Activated gamma-delta T cell (primary cell): Measurements from ENCODE around the gene FAM184B.

Experiments
- DNase-seq: peaks from one replicate; lab custom pipeline; 2025; lab: John Stamatoyannopoulos, UW

The FAM184B gene

GRCh38 chr4:17635056-17635455 is 146.4 kb downstream of the FAM184B start:
- DNase-seq = no peak

- no peak for DNase-seq
Observed at GRCh38 chr4:17633600-17633999, 147.8 kb downstream of the FAM184B start.

DNA sequence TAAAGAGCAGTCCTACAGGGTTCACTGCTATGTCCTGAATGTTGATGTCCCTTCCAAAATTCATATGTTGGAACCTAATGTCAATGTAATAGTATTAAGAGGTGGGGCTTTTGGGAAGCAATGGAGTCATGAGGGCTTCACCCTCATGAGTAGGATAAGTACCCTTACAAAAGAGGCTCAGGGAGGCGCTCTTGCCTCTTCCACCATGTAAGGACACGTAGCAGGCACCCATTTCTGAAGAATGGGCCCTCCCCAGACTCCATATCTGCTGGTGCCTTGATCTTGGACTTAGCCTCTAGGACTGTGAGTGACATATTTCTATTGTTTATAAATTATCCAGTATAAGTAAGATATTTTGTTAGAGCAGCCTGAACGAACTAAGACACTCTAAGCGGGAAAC is 151.2 kb downstream of the FAM184B start:
- DNase-seq = no peak

DNA sequence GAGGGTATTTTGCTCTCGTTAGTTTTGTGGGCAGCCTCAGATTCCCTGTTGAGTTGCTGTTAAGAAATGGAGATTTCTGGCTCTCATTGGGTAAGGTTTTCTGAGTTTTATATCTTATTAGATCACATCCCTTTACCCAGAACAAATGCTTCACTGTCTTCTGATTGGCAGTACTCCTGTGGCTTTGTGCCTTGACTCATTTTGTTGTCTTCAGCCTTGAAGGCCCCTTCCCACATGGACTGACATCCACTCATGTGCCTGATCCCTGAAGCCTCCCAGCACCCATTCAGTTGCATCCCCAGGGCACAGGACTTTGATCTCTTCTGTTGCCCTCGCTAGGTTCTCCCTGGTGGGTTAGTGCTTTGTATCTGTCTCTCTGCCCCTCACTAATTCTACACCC is 156.6 kb downstream of the FAM184B start:
- DNase-seq = no peak

GRCh38 chr4:17623451-17624001 is 157.9 kb downstream of the FAM184B start:
- no peak for DNase-seq

GRCh38 chr4:17619416-17620105 is 161.9 kb downstream of the FAM184B start:
- no peak for DNase-seq

GRCh38 chr4:17618926-17619325 is 162.5 kb downstream of the FAM184B start:
- DNase-seq = no peak

- no peak for DNase-seq
Observed at GRCh38 chr4:17616283-17616682, 165.1 kb downstream of the FAM184B start.

GRCh38 chr4:17614416-17615299 is 166.8 kb downstream of the FAM184B start, which contains the start of gene MED28:
TSS of gene MED28 (plus strand) at chr4:17614641. CDS start at chr4:17614655, 14 bp downstream.
- peak; percentile 87 for DNase-seq

DNA sequence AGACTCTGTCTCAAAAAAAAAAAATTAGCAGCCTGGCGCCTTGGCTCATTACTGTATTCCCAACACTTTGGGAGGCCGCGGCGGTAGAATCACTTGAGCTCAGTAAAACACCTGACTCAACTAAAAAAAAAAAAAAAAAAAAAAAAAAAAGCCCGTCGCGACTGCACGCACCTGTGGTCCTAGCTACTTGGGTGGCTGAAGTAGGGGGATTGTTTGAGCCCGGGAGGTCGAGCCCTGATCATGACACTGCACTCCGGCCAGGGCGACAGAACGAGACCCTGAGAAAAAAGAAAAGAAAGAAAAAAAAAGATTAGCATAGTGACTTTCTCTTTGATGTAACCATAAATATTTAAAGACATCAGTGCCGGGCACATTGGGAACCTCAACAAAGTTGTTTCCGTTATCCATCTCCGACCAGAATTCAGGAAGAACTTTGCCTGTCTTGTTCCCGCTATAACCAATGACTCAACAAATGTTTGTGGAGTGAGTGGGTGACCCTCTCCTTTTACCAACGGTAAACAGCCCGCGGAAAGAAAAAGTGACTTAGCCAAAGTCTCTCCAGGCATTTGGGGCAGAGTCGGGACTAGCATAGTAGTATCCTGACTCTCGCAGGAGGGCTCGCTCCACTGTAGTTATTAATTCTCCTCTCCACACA is 167.5 kb downstream of the FAM184B start:
- no peak for DNase-seq

- DNase-seq = no peak
Observed at GRCh38 chr4:17605236-17605635, 176.2 kb downstream of the FAM184B start.

GRCh38 chr4:17599826-17600225 is 181.6 kb downstream of the FAM184B start:
- no peak for DNase-seq

DNA sequence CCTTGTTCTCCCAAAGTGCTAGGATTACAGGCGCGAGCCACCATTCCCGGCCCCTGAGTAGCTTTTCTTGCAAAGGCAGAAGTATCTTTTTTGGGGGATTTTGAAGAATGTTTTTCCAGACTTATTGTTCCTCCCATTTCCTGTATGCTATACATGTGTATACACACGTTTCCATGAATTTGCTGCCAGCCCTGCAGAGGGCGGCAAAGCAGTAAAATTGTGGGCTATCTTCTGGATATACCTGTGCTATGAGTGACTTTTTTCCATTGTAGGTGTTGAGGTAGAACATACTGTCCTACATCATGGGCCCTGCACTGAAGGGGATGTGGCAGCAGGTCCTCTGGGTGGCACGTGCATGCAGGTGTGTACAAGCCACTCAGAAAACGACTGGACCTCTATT is 183.9 kb downstream of the FAM184B start:
- DNase-seq = no peak

- DNase-seq = no peak
Observed at GRCh38 chr4:17595471-17596005, 185.9 kb downstream of the FAM184B start.

GRCh38 chr4:17589355-17589754 is 192.1 kb downstream of the FAM184B start:
- DNase-seq = no peak

DNA sequence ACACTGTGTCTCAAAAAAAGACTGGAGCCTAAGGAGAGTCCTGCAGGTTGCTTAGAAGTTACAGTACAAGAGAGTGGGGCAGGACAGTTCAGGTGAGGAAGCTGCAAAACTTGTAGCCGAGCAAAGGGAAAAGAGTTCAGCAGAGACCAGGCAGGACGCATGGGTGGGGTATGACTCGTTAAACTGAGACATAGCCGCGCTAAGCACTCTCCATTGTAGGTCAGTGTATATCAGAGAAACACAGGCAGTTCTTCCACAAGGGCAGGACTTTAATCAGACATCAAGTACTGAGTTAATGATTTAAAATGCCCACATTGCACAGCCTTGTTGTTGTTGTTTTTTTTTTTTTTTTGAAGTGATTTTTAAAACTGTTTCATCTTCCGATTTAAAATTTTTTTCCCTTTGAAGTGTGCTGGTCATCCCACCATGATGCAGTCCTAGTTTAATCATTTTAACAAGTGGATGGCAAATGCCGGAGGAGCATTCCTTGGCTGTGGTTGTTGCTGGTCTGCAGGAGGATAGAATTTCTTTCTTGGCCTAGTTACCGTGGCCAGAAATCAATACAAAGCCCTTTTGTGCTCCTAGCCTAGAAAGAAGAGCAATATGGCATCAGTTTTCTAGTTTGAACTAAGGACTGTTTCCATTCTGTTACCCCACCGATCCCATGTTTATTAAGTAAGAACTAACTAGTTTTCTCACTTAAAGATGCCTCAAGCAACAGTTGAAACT is 194.2 kb downstream of the FAM184B start:
- no peak for DNase-seq

- no peak for DNase-seq
Observed at GRCh38 chr4:17584521-17585213, 196.8 kb downstream of the FAM184B start.

- DNase-seq = no peak
Observed at GRCh38 chr4:17583941-17584340, 197.5 kb downstream of the FAM184B start.

DNA sequence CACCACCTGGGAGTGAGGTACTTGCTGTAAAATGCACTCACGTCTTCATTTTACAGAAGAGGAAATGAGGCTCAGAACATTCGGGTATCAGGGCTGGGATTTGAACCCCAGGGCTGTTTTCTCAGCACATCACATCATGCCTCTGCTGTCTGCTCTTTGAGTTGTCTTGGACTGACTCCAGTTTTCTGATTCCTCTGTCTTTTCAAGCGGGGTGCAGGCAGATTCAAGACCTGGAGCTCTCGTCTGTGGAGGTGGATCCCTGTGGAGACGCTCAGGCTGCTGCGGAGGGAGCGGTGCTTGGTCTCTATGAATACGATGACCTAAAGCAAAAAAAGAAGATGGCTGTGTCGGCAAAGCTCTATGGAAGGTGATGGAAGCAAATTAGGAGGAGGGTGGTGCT is 198.1 kb downstream of the FAM184B start:
- no peak for DNase-seq

DNA sequence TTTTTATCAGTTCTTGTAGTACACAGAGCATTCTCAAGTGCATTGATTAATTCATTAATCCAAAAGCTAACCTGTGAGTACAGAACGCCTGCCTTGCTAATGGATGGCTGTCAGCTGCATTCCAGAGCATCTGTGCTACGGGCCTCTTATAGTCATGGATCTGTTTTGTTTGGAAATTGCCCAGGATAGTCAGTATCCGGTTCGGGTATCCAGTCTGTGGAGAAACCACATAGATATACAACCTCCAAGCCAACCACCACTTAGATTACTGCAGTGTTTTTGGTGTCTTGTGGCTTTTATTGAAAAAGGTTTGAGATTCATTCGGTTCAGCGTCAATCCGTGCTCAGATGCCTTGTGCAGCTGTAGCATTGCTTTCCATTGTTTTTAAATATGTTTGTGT is 200.5 kb downstream of the FAM184B start:
- no peak for DNase-seq
